ENCODE measurements around the gene CPD.

GRCh38 chr17:30454635-30455034 is 75.9 kb downstream of the CPD start:
- TF ChIP-seq CTCF (IDR thresholded peaks at IDR 0.05 in 4 of 5, conservative IDR thresholded peaks at IDR 0.05 in 1 of 5): no peak
- no peak for TF ChIP-seq POLR2A (IDR thresholded peaks at IDR 0.05)

Data from gastrocnemius medialis (tissue), 4 donors.